Astrocyte of the cerebellum (primary cell): ENCODE results near the gene OBP2A.

ENCODE experiments used
- DNase-seq: peaks from one replicate; pipeline ENCODE4 v3.0.0-alpha.2; 2011; ENCODE audit warnings: low read depth
- H3K4me3 ChIP-seq: 2 replicates; pipeline ENCODE4 v1.5.1; 2011; ENCODE audit warnings: mild to moderate bottlenecking, low read depth, low read length, moderate library complexity
- CTCF ChIP-seq: IDR thresholded peaks from 2 replicates; pipeline ENCODE4 v1.5.1; 2012; ENCODE audit warnings: low read length, low read depth, moderate library complexity, mild to moderate bottlenecking; ENCODE audit errors: missing control alignments
- in situ Hi-C: cut with HindIII; loops from 2 replicates; pipeline ENCODE4 v1.10.0; 2017; ENCODE audit warnings: low sequenced_read_pairs

The OBP2A gene

GRCh38 chr9:135574331-135574730 is 28.4 kb downstream of the OBP2A start:
- in situ Hi-C loops, result no loop called here
- no peak for TF ChIP-seq CTCF
- no peak overlapping the region for H3K4me3 ChIP-seq
- DNase-seq, result no peak

GRCh38 chr9:135574943-135575342 is 29.0 kb downstream of the OBP2A start:
- TF ChIP-seq CTCF, result no peak
- in situ Hi-C loops, result no loop called here
- no peak for DNase-seq
- no peak overlapping the region for H3K4me3 ChIP-seq

- DNase-seq, result no peak
- no peak overlapping the region for H3K4me3 ChIP-seq
- no peak for TF ChIP-seq CTCF
- in situ Hi-C loops, result no loop called here
Measured at GRCh38 chr9:135575995-135576631, 30.2 kb downstream of the OBP2A start.

GRCh38 chr9:135577256-135577655 is 31.3 kb downstream of the OBP2A start:
- DNase-seq, result no peak
- in situ Hi-C loops, result no loop called here
- no peak for TF ChIP-seq CTCF
- H3K4me3 ChIP-seq, result no peak overlapping the region

GRCh38 chr9:135579356-135579755 is 33.4 kb downstream of the OBP2A start:
- no peak for TF ChIP-seq CTCF
- no peak overlapping the region for H3K4me3 ChIP-seq
- no peak for DNase-seq
- in situ Hi-C loops, result no loop called here

- no peak for TF ChIP-seq CTCF
- no peak overlapping the region for H3K4me3 ChIP-seq
- in situ Hi-C loops, result no loop called here
- no peak for DNase-seq
Measured at GRCh38 chr9:135579889-135580660, 34.1 kb downstream of the OBP2A start.
